ENCODE data around the gene ETV3.

GRCh38 chr1:157114183-157115121 lies 23.7 kb downstream of the ETV3 start:
- TF ChIP-seq PKNOX1 (IDR thresholded peaks at IDR 0.05) (no peak), SP1 (IDR thresholded peaks at IDR 0.05) (no peak), TARDBP (IDR thresholded peaks at IDR 0.05) (no peak), FOXA1 (IDR thresholded peaks at IDR 0.05) (no peak), HDGF (IDR thresholded peaks at IDR 0.05; ENCODE audit: borderline replicate concordance) (no peak), ELF4 (IDR thresholded peaks at IDR 0.05) (no peak)

Data from HEK293T (cell line).